Stimulated activated effector memory CD8-positive, alpha-beta T cell treated with anti-CD3 and anti-CD28 coated beads, Interleukin-12 subunit alpha, Interleukin-12 subunit beta, amount 100 ng/mL, for 72 hours (primary cell): ENCODE measurements around the gene MMEL1.
"Not testable (repeated sequence)": the region's sequence is repeated elsewhere in the genome, so short reads cannot be mapped to it uniquely, and the experiment has no call there.

ENCODE experiments used
- ATAC-seq: fragments of 150-1000 bp; cut with Tn5 transposase; 2 replicates; pipeline ENCODE4 v1.10.0; 2021
- DNase-seq, 2 donors: peaks; one replicate each; pipeline ENCODE4 v3.0.0; 2021 to 2022; ENCODE audit warnings: low spot score in 2 of 2
- H3K27ac Mint-ChIP-seq: one replicate; pipeline ENCODE4 v1.8.0; 2022; ENCODE audit warnings: mild to moderate bottlenecking, mixed read lengths
- H3K36me3 Mint-ChIP-seq: one replicate; pipeline ENCODE4 v1.8.0; 2022; ENCODE audit warnings: mild to moderate bottlenecking, mixed read lengths
- H3K4me1 Mint-ChIP-seq: one replicate; pipeline ENCODE4 v1.8.0; 2022; ENCODE audit warnings: mixed read lengths
- H3K4me3 Mint-ChIP-seq: one replicate; pipeline ENCODE4 v1.8.0; 2022; ENCODE audit warnings: mild to moderate bottlenecking, mixed read lengths
- H3K9me3 Mint-ChIP-seq: one replicate; pipeline ENCODE4 v1.8.0; 2022; ENCODE audit warnings: mixed read lengths

Gene MMEL1

GRCh38 chr1:2569060-2569459 lies 63.8 kb downstream of the MMEL1 start:
- H3K9me3 Mint-ChIP-seq = peaks cover 9% of the 10 kb centered on the region
- H3K4me3 Mint-ChIP-seq = no peak overlapping the region
- no peak overlapping the region for H3K27ac Mint-ChIP-seq
- no peak for DNase-seq
- H3K4me1 Mint-ChIP-seq = peaks cover 23% of the 10 kb centered on the region
- ATAC-seq = no peak
- H3K36me3 Mint-ChIP-seq = peaks cover 45% of the 10 kb centered on the region

GRCh38 chr1:2568187-2568816 lies 64.5 kb downstream of the MMEL1 start:
- H3K27ac Mint-ChIP-seq, H3K9me3 Mint-ChIP-seq, DNase-seq, H3K4me3 Mint-ChIP-seq: not testable (repeated sequence)
- peak; percentile 46 for ATAC-seq
- H3K4me1 Mint-ChIP-seq = peaks cover 28% of the 10 kb centered on the region
- peaks cover 49% of the 10 kb centered on the region for H3K36me3 Mint-ChIP-seq

- Mint-ChIP-seq H3K36me3 (peaks cover 60% of the 10 kb centered on the region), H3K9me3 (no peaks in the 10 kb centered on the region), H3K4me1 (peaks cover 34% of the 10 kb centered on the region), H3K27ac (peak overlapping the region; percentile 70), H3K4me3 (no peak overlapping the region)
- ATAC-seq = no peak
- no peak for DNase-seq
These were observed 65.6 kb downstream of the MMEL1 start for GRCh38 chr1:2567083-2567679.

GRCh38 chr1:2566101-2567045 lies 66.4 kb downstream of the MMEL1 start:
- H3K36me3 Mint-ChIP-seq = peaks cover 68% of the 10 kb centered on the region
- peak overlapping the region; percentile 70 for H3K27ac Mint-ChIP-seq
- no peak overlapping the region for H3K4me3 Mint-ChIP-seq
- no peak for DNase-seq
- H3K9me3 Mint-ChIP-seq = no peaks in the 10 kb centered on the region
- peaks cover 38% of the 10 kb centered on the region for H3K4me1 Mint-ChIP-seq
- no peak for ATAC-seq

GRCh38 chr1:2564815-2565374 lies 67.9 kb downstream of the MMEL1 start:
- peaks cover 48% of the 10 kb centered on the region for H3K4me1 Mint-ChIP-seq
- H3K36me3 Mint-ChIP-seq = peaks cover 70% of the 10 kb centered on the region
- ATAC-seq (no peak), DNase-seq (no peak)
- H3K27ac Mint-ChIP-seq = peak overlapping the region; percentile 56
- H3K9me3 Mint-ChIP-seq = no peaks in the 10 kb centered on the region
- no peak overlapping the region for H3K4me3 Mint-ChIP-seq

GRCh38 chr1:2564006-2564814 lies 68.6 kb downstream of the MMEL1 start:
- H3K9me3 Mint-ChIP-seq = no peaks in the 10 kb centered on the region
- H3K36me3 Mint-ChIP-seq = peaks cover 71% of the 10 kb centered on the region
- H3K27ac Mint-ChIP-seq = peak overlapping the region; percentile 56
- H3K4me1 Mint-ChIP-seq = peaks cover 48% of the 10 kb centered on the region
- H3K4me3 Mint-ChIP-seq = no peak overlapping the region
- ATAC-seq (no peak), DNase-seq (no peak)

GRCh38 chr1:2563205-2563604 lies 69.6 kb downstream of the MMEL1 start:
- ATAC-seq (no peak), DNase-seq (no peak)
- Mint-ChIP-seq H3K36me3 (peaks cover 72% of the 10 kb centered on the region), H3K27ac (no peak overlapping the region), H3K4me1 (peaks cover 55% of the 10 kb centered on the region), H3K4me3 (no peak overlapping the region), H3K9me3 (no peaks in the 10 kb centered on the region)

- Mint-ChIP-seq H3K4me3 (no peak overlapping the region), H3K9me3 (no peaks in the 10 kb centered on the region), H3K4me1 (peaks cover 63% of the 10 kb centered on the region), H3K36me3 (peaks cover 71% of the 10 kb centered on the region), H3K27ac (peak overlapping the region; percentile 71)
- ATAC-seq (peak; percentile 53), DNase-seq (no peak)
These were observed 70.6 kb downstream of the MMEL1 start for GRCh38 chr1:2561898-2562895.

- no peak for DNase-seq
- H3K36me3 Mint-ChIP-seq = peaks cover 74% of the 10 kb centered on the region
- H3K9me3 Mint-ChIP-seq = no peaks in the 10 kb centered on the region
- ATAC-seq = no peak
- H3K27ac Mint-ChIP-seq = peak overlapping the region; percentile 71
- H3K4me1 Mint-ChIP-seq = peaks cover 65% of the 10 kb centered on the region
- peak overlapping the region; percentile 10 for H3K4me3 Mint-ChIP-seq
These were observed 71.4 kb downstream of the MMEL1 start for GRCh38 chr1:2561446-2561845.

GRCh38 chr1:2560299-2561073 lies 72.3 kb downstream of the MMEL1 start:
- peak overlapping the region; percentile 10 for H3K4me3 Mint-ChIP-seq
- peaks cover 63% of the 10 kb centered on the region for H3K4me1 Mint-ChIP-seq
- H3K9me3 Mint-ChIP-seq = no peaks in the 10 kb centered on the region
- H3K36me3 Mint-ChIP-seq = peaks cover 82% of the 10 kb centered on the region
- ATAC-seq (no peak), DNase-seq (no peak)
- peak overlapping the region; percentile 71 for H3K27ac Mint-ChIP-seq

- peaks cover 62% of the 10 kb centered on the region for H3K4me1 Mint-ChIP-seq
- ATAC-seq (no peak), DNase-seq (no peak)
- H3K9me3 Mint-ChIP-seq = no peaks in the 10 kb centered on the region
- no peak overlapping the region for H3K27ac Mint-ChIP-seq
- peaks cover 76% of the 10 kb centered on the region for H3K36me3 Mint-ChIP-seq
- H3K4me3 Mint-ChIP-seq = no peak overlapping the region
These were observed 73.1 kb downstream of the MMEL1 start for GRCh38 chr1:2559509-2560298.

- Mint-ChIP-seq H3K36me3 (peaks cover 75% of the 10 kb centered on the region), H3K9me3 (no peaks in the 10 kb centered on the region), H3K27ac (peak overlapping the region; percentile 99), H3K4me3 (peak overlapping the region; percentile 99), H3K4me1 (peaks cover 62% of the 10 kb centered on the region)
- DNase-seq (no peak), ATAC-seq (no peak)
These were observed 74.0 kb downstream of the MMEL1 start for GRCh38 chr1:2558861-2559260.
